Calu3 (cell line): Measurements from ENCODE around the gene AGA. TPM values are rescaled to one million over a fixed set of nuclear protein-coding genes. Genes with fewer than 3 reads are reported as not detected.

Experiments used
- BruUV-seq: library from RNA; stranded (reverse); fragments of 400-500 nt; replicated peaks from 2 replicates; lab custom pipeline; 2021; lab: Mats Ljungman, UMichigan
- CTCF ChIA-PET: fragments of 300-600 bp; sonication (Branson Sonifier 250); formaldehyde crosslinking; loops from one replicate; lab custom pipeline; 2022; ENCODE audit warnings: antibody characterized with exemption; lab: Charles Lee
- DNase-seq: peaks from one replicate; pipeline ENCODE4 v3.0.0; 2022
- H3K27ac Mint-ChIP-seq: one replicate; pipeline ENCODE4 v1.8.0; 2022; ENCODE audit warnings: mixed read lengths; ENCODE audit not compliant: unreplicated experiment
- H3K27me3 Mint-ChIP-seq: one replicate; pipeline ENCODE4 v1.8.0; 2022; ENCODE audit warnings: mixed read lengths; ENCODE audit not compliant: unreplicated experiment
- H3K36me3 Mint-ChIP-seq: one replicate; pipeline ENCODE4 v1.8.0; 2022; ENCODE audit warnings: mild to moderate bottlenecking, moderate library complexity, mixed read lengths; ENCODE audit not compliant: insufficient read depth, unreplicated experiment
- H3K4me1 Mint-ChIP-seq: one replicate; pipeline ENCODE4 v1.8.0; 2022; ENCODE audit warnings: mild to moderate bottlenecking, low read depth, mixed read lengths; ENCODE audit not compliant: unreplicated experiment
- H3K4me3 Mint-ChIP-seq: one replicate; pipeline ENCODE4 v1.8.0; 2022; ENCODE audit warnings: mild to moderate bottlenecking, low read depth, moderate library complexity, mixed read lengths; ENCODE audit not compliant: unreplicated experiment
- H3K9me3 Mint-ChIP-seq: one replicate; pipeline ENCODE4 v1.8.0; 2022; ENCODE audit warnings: low read depth, mixed read lengths; ENCODE audit not compliant: unreplicated experiment
- CTCF ChIP-seq: fragments of 200-600 bp; IDR thresholded peaks from one replicate; pipeline ENCODE4 v1.8.0; 2022; ENCODE audit warnings: antibody characterized with exemption; ENCODE audit not compliant: unreplicated experiment
- intact Hi-C: fragments of 100-400 bp; cut with micrococcal nuclease; formaldehyde crosslinking; loops from one replicate; pipeline ENCODE4 v1.10.0; 2022; ENCODE audit not compliant: unreplicated experiment
- total RNA-seq: library from RNA; stranded (reverse); gene quantifications from 2 replicates; pipeline ENCODE4 v1.2.3, GENCODE V29; 2022

AGA gene
- total RNA-seq, 1 experiment from 2014 or later: 21.5 TPM

GRCh38 chr4:177411996-177412395, 30.2 kb downstream of the AGA start:
- intact Hi-C loops: loop anchor here (2.0 kb wide), 1 partner anchor 29 kb away; no protein-coding TSS in a partner anchor
- no TSS peak for BruUV-seq
- Mint-ChIP-seq H3K27ac (peak overlapping the region; percentile 79), H3K4me3 (no peak overlapping the region), H3K27me3 (no peaks in the 10 kb centered on the region), H3K9me3 (peaks cover 14% of the 10 kb centered on the region), H3K4me1 (peaks cover 66% of the 10 kb centered on the region), H3K36me3 (peaks cover 3% of the 10 kb centered on the region)
- CTCF ChIA-PET: interaction anchor here (0.6 kb wide), 1 partner anchor 1423 kb away, joined by 3 read pairs; no protein-coding TSS in a partner anchor
- no peak for TF ChIP-seq CTCF
- no peak for DNase-seq

GRCh38 chr4:177410566-177410965, 31.7 kb downstream of the AGA start:
- no peak for DNase-seq
- H3K27ac Mint-ChIP-seq: no peak overlapping the region
- no peak for TF ChIP-seq CTCF
- CTCF ChIA-PET: no interaction called here
- H3K9me3 Mint-ChIP-seq: peaks cover 14% of the 10 kb centered on the region
- peaks cover 3% of the 10 kb centered on the region for H3K36me3 Mint-ChIP-seq
- H3K4me3 Mint-ChIP-seq: no peak overlapping the region
- no TSS peak for BruUV-seq
- H3K4me1 Mint-ChIP-seq: peaks cover 67% of the 10 kb centered on the region
- intact Hi-C loops: no loop called here
- H3K27me3 Mint-ChIP-seq: no peaks in the 10 kb centered on the region

- Mint-ChIP-seq H3K27me3 (no peaks in the 10 kb centered on the region), H3K36me3 (peaks cover 3% of the 10 kb centered on the region), H3K9me3 (peaks cover 14% of the 10 kb centered on the region), H3K4me1 (peaks cover 85% of the 10 kb centered on the region), H3K4me3 (no peak overlapping the region), H3K27ac (no peak overlapping the region)
- CTCF ChIA-PET: no interaction called here
- BruUV-seq: no TSS peak
- TF ChIP-seq CTCF: no peak
- DNase-seq: no peak
- intact Hi-C loops: no loop called here
Observed at GRCh38 chr4:177408023-177408422, 34.2 kb downstream of the AGA start.

- DNase-seq: no peak
- Mint-ChIP-seq H3K4me3 (no peak overlapping the region), H3K27ac (peak overlapping the region; percentile 75), H3K9me3 (peaks cover 14% of the 10 kb centered on the region), H3K27me3 (no peaks in the 10 kb centered on the region), H3K36me3 (peaks cover 3% of the 10 kb centered on the region), H3K4me1 (peaks cover 65% of the 10 kb centered on the region)
- TF ChIP-seq CTCF: no peak
- intact Hi-C loops: no loop called here
- CTCF ChIA-PET: interaction anchor here (0.8 kb wide), 1 partner anchor 75 kb away, joined by 3 read pairs; no protein-coding TSS in a partner anchor
- BruUV-seq: no TSS peak
Observed at GRCh38 chr4:177405508-177405907, 36.7 kb downstream of the AGA start.
